COLO668 (cell line): Measurements from ENCODE around the gene IFIT1B.
"Not testable (repeated sequence)": the region's sequence is repeated elsewhere in the genome, so short reads cannot be mapped to it uniquely, and the experiment has no call there.

Experiments used
- DNase-seq: peaks from one replicate; lab custom pipeline; 2025; ENCODE audit not compliant: unreplicated experiment; lab: John Stamatoyannopoulos, UW

IFIT1B gene

GRCh38 chr10:89377705-89378637, at the start of gene IFIT1B:
TSS of gene IFIT1B (plus strand) at chr10:89378056. CDS start at chr10:89378136, 80 bp downstream.
- no peak for DNase-seq

- DNase-seq = no peak
Observed at GRCh38 chr10:89329151-89329550, 48.7 kb upstream of the IFIT1B start.

- DNase-seq = not testable (repeated sequence)
Observed at GRCh38 chr10:89330014-89330413, 47.8 kb upstream of the IFIT1B start.

- DNase-seq = no peak
Observed at GRCh38 chr10:89330537-89331212, 47.2 kb upstream of the IFIT1B start.

GRCh38 chr10:89331487-89332122, 46.3 kb upstream of the IFIT1B start:
- not testable (repeated sequence) for DNase-seq

- no peak for DNase-seq
Observed at GRCh38 chr10:89332123-89332633, 45.7 kb upstream of the IFIT1B start.

GRCh38 chr10:89335226-89335625, 42.6 kb upstream of the IFIT1B start:
- DNase-seq = no peak

- no peak for DNase-seq
Observed at GRCh38 chr10:89336241-89336640, 41.6 kb upstream of the IFIT1B start.

- peak; percentile 3 for DNase-seq
Observed at GRCh38 chr10:89337484-89337883, 40.4 kb upstream of the IFIT1B start.

GRCh38 chr10:89338713-89339112, 39.1 kb upstream of the IFIT1B start:
- no peak for DNase-seq

- no peak for DNase-seq
Observed at GRCh38 chr10:89339875-89340274, 38.0 kb upstream of the IFIT1B start.

- DNase-seq = no peak
Observed at GRCh38 chr10:89341649-89342048, 36.2 kb upstream of the IFIT1B start.

GRCh38 chr10:89342206-89342958, 35.5 kb upstream of the IFIT1B start:
- DNase-seq = no peak

- no peak for DNase-seq
Observed at GRCh38 chr10:89343089-89343767, 34.6 kb upstream of the IFIT1B start.

GRCh38 chr10:89344156-89344555, 33.7 kb upstream of the IFIT1B start:
- no peak for DNase-seq

- no peak for DNase-seq
Observed at GRCh38 chr10:89345367-89346000, 32.4 kb upstream of the IFIT1B start.

GRCh38 chr10:89346405-89347254, 31.2 kb upstream of the IFIT1B start:
- DNase-seq = no peak

- DNase-seq = no peak
Observed at GRCh38 chr10:89347701-89348457, 30.0 kb upstream of the IFIT1B start.
